K562 (cell line): ENCODE results near the gene SYMPK. TPM values are rescaled to one million over a fixed set of nuclear protein-coding genes. Genes with fewer than 3 reads are reported as not detected.

ENCODE experiments used
- BRF1 ChIP-seq: IDR thresholded peaks from 3 replicates; pipeline ENCODE4 v1.6.1; 2011; ENCODE audit warnings: borderline replicate concordance, mild to moderate bottlenecking; ENCODE audit not compliant: insufficient read length; ENCODE audit errors: extremely low read depth
- CBX8 ChIP-seq: fragments of 200-600 bp; sonication (generic); IDR thresholded peaks from 2 replicates; pipeline ENCODE4 v1.6.1; 2012; ENCODE audit warnings: borderline replicate concordance, mixed run types, low read depth, mild to moderate bottlenecking, moderate library complexity, mixed read lengths, low read length, control low read depth, inconsistent platforms; ENCODE audit not compliant: poor library complexity, severe bottlenecking; ENCODE audit errors: extremely low read depth
- COPS2 ChIP-seq: fragments of 450-650 bp; conservative IDR thresholded peaks from 2 replicates; pipeline ENCODE4 v1.6.1; 2016; ENCODE audit warnings: mild to moderate bottlenecking, moderate library complexity
- DDX20 ChIP-seq: fragments of 450-650 bp; IDR thresholded peaks from 2 replicates; pipeline ENCODE4 v1.6.1; 2016; ENCODE audit warnings: missing genetic modification characterization, low read depth, mild to moderate bottlenecking, missing compliant biosample characterization, moderate library complexity
- HEY1 ChIP-seq: fragments of 250-450 bp; sonication (Bioruptor Pico); IDR thresholded peaks from 2 replicates; pipeline ENCODE4 v1.5.0; 2020; ENCODE audit warnings: mild to moderate bottlenecking, moderate library complexity, borderline replicate concordance
- LCOR ChIP-seq: sonication (generic); formaldehyde crosslinking; IDR thresholded peaks from 2 replicates; pipeline ENCODE4 v1.8.0; 2022; ENCODE audit warnings: mild to moderate bottlenecking, missing genetic modification reagents
- MCM2 ChIP-seq: fragments of 450-650 bp; IDR thresholded peaks from 2 replicates; pipeline ENCODE4 v1.6.1; 2017; ENCODE audit warnings: low read depth, mild to moderate bottlenecking
- NFE2L1 ChIP-seq: fragments of 450-650 bp; IDR thresholded peaks from 2 replicates; pipeline ENCODE4 v1.6.1; 2016; ENCODE audit warnings: missing genetic modification characterization, low read depth, mild to moderate bottlenecking, missing compliant biosample characterization, moderate library complexity, borderline replicate concordance
- PTBP1 ChIP-seq: fragments of 200-400 bp; formaldehyde crosslinking; IDR thresholded peaks from 2 replicates; pipeline ENCODE4 v1.6.1; 2017; ENCODE audit warnings: low read depth, low read length
- RBFOX2 ChIP-seq: fragments of 200-400 bp; formaldehyde crosslinking; IDR thresholded peaks from 2 replicates; pipeline ENCODE4 v1.6.1; 2017; ENCODE audit warnings: low read depth, mild to moderate bottlenecking, low read length, moderate library complexity
- SMARCB1 ChIP-seq: IDR thresholded peaks from 2 replicates; pipeline ENCODE4 v1.6.1; 2011; ENCODE audit warnings: improper control_type of control experiment, low read depth; ENCODE audit not compliant: insufficient read length
- SRF ChIP-seq, 2 experiments: fragments of 250-450, 450-650 bp in 1 of 2; sonication (Bioruptor Pico) in 1 of 2; sonication (generic) in 1 of 2; formaldehyde crosslinking; IDR thresholded peaks; 2 replicates each; pipeline versions ENCODE4 v1.5.0 to v1.5.1; 2020 to 2022; ENCODE audit warnings: mild to moderate bottlenecking in 1 of 2, missing genetic modification reagents in 1 of 2
- TAF15 ChIP-seq: fragments of 200-400 bp; formaldehyde crosslinking; IDR thresholded peaks from 2 replicates; pipeline ENCODE4 v1.6.1; 2017; ENCODE audit warnings: mild to moderate bottlenecking, low read depth, low read length, moderate library complexity
- TCFL5 ChIP-seq: fragments of 250-450 bp; sonication (Bioruptor Pico); conservative IDR thresholded peaks from 2 replicates; pipeline ENCODE4 v1.6.1; 2021; ENCODE audit warnings: mild to moderate bottlenecking, moderate library complexity, matching md5 sums
- ZFP30 ChIP-seq: fragments of 250-450 bp; sonication (Bioruptor Pico); IDR thresholded peaks from 2 replicates; pipeline ENCODE4 v1.8.0; 2022; ENCODE audit warnings: moderate library complexity, mild to moderate bottlenecking, inconsistent platforms, borderline replicate concordance
- ZKSCAN3 ChIP-seq: fragments of 250-450 bp; sonication (Bioruptor Pico); IDR thresholded peaks from 2 replicates; pipeline ENCODE4 v1.4.0; 2020
- ZNF184 ChIP-seq: sonication (generic); formaldehyde crosslinking; IDR thresholded peaks from 2 replicates; pipeline ENCODE4 v1.5.0; 2020; ENCODE audit warnings: missing genetic modification reagents
- polyA plus RNA-seq, 8 experiments: library from polyadenylated mRNA; depleted of rRNA in 4 of 8; stranded (reverse) in 5 of 8; unstranded in 3 of 8; fragments of >200 nt; fragmentation: Nextera tagmentation in 2 of 8; fragmentation: Illumina TruSeq in 1 of 8; extraction: Ambion mirVana in 2 of 8; extraction: Trizol in 1 of 8; gene quantifications; 2 replicates each; pipeline versions ENCODE4 v1.2.1 to v1.2.3, GENCODE V29; 2011 to 2014; ENCODE audit warnings: inconsistent platforms in 1 of 8, missing spikeins in 1 of 8
- total RNA-seq, 7 experiments: library from RNA; depleted of rRNA in 6 of 7; stranded (reverse); fragments of >200 nt in 6 of 7; fragmentation: Illumina TruSeq in 2 of 7; extraction: Trizol in 2 of 7; gene quantifications; 2 replicates each; pipeline versions ENCODE4 v1.2.1 to v1.2.3, GENCODE V29; 2011 to 2021; ENCODE audit warnings: low replicate concordance in 1 of 7
- TF ChIP-seq, protein P1 (sequence below), 2 experiments: IDR thresholded peaks; 2 replicates each; pipeline ENCODE4 v1.6.1; 2012; ENCODE audit warnings: improper control_type of control experiment in 2 of 2, low read depth in 2 of 2, low read length in 2 of 2, borderline replicate concordance in 1 of 2
- TF ChIP-seq, protein P2 (sequence below), 2 experiments: IDR thresholded peaks in 1 of 2; conservative IDR thresholded peaks in 1 of 2; 2 replicates each; pipeline ENCODE4 v1.6.1; 2016; ENCODE audit warnings: low read depth in 2 of 2, mild to moderate bottlenecking in 1 of 2, missing compliant biosample characterization in 1 of 2, missing genetic modification characterization in 1 of 2, moderate library complexity in 1 of 2
- TF ChIP-seq, protein P3 (sequence below): fragments of 250-450 bp; sonication (Bioruptor Pico); IDR thresholded peaks from 2 replicates; pipeline ENCODE4 v1.4.0; 2020; ENCODE audit warnings: mild to moderate bottlenecking

SYMPK gene
- total and polyA plus RNA-seq, 9 of the 15 experiments (the other 6 are each of a cell fraction or from before 2014, with no cell fraction given): 0.73 to 95.5 (median 58.4) TPM

DNA sequence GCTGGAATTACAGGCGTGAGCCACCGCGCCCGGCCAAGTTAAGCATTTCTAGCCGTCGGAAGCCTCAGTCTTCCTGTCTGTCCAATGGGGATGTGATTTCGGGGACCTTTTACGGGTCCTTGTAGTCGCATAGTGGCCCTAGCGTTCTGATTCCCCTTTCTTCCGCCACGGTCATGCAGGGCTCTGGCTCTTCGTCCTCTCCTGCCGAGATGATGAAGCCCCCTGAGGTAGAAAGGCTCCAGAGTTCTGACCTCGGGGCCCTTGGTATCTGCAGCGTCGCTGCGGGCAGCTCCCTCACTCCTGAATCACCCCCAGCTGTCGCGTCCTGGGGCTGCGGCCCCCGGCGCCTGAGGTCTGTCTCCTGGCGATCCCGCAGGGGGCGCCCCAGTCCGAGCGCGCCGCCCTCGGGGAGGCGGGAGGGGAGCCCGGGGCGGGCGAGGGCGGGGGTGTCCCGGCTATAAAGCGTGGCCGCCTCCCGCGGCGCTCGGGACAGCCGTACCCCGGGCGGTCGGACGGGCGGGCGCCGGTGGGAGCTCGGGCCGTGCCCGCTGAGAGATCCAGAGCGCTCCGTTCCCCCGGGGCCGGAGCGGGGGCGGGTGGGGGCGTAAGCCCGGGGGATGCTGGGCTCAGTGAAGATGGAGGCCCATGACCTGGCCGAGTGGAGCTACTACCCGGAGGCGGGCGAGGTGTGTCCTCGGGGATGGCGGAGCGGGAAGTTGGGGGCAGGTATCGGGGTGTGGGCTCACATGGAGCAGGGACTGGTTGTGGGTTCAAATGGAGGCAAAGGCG is 1.1 kb upstream of the SYMPK start, which contains the start of gene FOXA3 (continued):
- TF ChIP-seq MCM2 (no peak), ZFP30 (CRISPR knock-in tag) (no peak), RBFOX2 (peak; percentile 77), HEY1 (CRISPR knock-in tag) (no peak), SMARCB1 (no peak), DDX20 (tag) (no peak), ZNF184 (no peak), TAF15 (no peak), ZKSCAN3 (no peak), PTBP1 (peak; percentile 59; the same call in 1 of the 2 replicates), BRF1 (no peak), SRF (CRISPR knock-in tag; IDR thresholded peaks at IDR 0.05) (0 out of 4 replicates have a peak, but pooled peaks of 1 of the 2 experiments have one; percentile 15), LCOR (CRISPR knock-in tag) (0 out of 2 replicates have a peak, but pooled peaks have one; percentile 51), COPS2 (no peak), CBX8 (no peak), TCFL5 (CRISPR knock-in tag) (no peak), NFE2L1 (tag) (no peak)
- TF ChIP-seq, protein P1, sequence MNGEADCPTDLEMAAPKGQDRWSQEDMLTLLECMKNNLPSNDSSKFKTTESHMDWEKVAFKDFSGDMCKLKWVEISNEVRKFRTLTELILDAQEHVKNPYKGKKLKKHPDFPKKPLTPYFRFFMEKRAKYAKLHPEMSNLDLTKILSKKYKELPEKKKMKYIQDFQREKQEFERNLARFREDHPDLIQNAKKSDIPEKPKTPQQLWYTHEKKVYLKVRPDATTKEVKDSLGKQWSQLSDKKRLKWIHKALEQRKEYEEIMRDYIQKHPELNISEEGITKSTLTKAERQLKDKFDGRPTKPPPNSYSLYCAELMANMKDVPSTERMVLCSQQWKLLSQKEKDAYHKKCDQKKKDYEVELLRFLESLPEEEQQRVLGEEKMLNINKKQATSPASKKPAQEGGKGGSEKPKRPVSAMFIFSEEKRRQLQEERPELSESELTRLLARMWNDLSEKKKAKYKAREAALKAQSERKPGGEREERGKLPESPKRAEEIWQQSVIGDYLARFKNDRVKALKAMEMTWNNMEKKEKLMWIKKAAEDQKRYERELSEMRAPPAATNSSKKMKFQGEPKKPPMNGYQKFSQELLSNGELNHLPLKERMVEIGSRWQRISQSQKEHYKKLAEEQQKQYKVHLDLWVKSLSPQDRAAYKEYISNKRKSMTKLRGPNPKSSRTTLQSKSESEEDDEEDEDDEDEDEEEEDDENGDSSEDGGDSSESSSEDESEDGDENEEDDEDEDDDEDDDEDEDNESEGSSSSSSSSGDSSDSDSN (IDR thresholded peaks at IDR 0.05; ENCODE audit: borderline replicate concordance in 1 of 2, low read depth in 2 of 2, low read length in 2 of 2): peak in 1 of 2 experiments; percentile 48; a peak in 1 of 4 replicates
- TF ChIP-seq, protein P2, sequence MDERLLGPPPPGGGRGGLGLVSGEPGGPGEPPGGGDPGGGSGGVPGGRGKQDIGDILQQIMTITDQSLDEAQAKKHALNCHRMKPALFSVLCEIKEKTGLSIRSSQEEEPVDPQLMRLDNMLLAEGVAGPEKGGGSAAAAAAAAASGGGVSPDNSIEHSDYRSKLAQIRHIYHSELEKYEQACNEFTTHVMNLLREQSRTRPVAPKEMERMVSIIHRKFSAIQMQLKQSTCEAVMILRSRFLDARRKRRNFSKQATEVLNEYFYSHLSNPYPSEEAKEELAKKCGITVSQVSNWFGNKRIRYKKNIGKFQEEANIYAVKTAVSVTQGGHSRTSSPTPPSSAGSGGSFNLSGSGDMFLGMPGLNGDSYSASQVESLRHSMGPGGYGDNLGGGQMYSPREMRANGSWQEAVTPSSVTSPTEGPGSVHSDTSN (CRISPR knock-in tag; IDR thresholded peaks at IDR 0.05; ENCODE audit: low read depth): no peak
- TF ChIP-seq, protein P2 (tag; conservative IDR thresholded peaks at IDR 0.05; ENCODE audit: low read depth): no peak
- TF ChIP-seq, protein P3, sequence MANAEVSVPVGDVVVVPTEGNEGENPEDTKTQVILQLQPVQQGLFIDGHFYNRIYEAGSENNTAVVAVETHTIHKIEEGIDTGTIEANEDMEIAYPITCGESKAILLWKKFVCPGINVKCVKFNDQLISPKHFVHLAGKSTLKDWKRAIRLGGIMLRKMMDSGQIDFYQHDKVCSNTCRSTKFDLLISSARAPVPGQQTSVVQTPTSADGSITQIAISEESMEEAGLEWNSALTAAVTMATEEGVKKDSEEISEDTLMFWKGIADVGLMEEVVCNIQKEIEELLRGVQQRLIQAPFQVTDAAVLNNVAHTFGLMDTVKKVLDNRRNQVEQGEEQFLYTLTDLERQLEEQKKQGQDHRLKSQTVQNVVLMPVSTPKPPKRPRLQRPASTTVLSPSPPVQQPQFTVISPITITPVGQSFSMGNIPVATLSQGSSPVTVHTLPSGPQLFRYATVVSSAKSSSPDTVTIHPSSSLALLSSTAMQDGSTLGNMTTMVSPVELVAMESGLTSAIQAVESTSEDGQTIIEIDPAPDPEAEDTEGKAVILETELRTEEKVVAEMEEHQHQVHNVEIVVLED (CRISPR knock-in tag): no peak
